ENCODE results near the gene GPR35. TPM values are rescaled to one million over a fixed set of nuclear protein-coding genes. Genes with fewer than 3 reads are reported as not detected.
A peak's percentile ranks its signal among the peaks of the same experiment; 100 is the strongest.

GPR35 gene
- total RNA-seq, 4 donors from 2014 or later = 0.51 to 7.9 (median 1.7) TPM; not detected in 1

GRCh38 chr2:240593026-240593702 lies 32.1 kb upstream of the GPR35 start:
- H3K9me3 ChIP-seq = no peaks in the 10 kb centered on the region
- H3K4me3 ChIP-seq = no peak overlapping the region
- H3K27me3 ChIP-seq = no peaks in the 10 kb centered on the region
- TF ChIP-seq CTCF (IDR thresholded peaks at IDR 0.05) (no peak), POLR2A (IDR thresholded peaks at IDR 0.05) (no peak)
- DNase-seq = peak in 1 of 2 donors; percentile 9
- H3K4me1 ChIP-seq = peaks cover 0 to 2% of the 10 kb centered on the region in 2 donors
- no peak overlapping the region for H3K27ac ChIP-seq
- no peaks in the 10 kb centered on the region for H3K36me3 ChIP-seq
- intact Hi-C loops (cut with DNase I; ENCODE audit: low total_unique reads) = no loop called here

- Histone ChIP-seq H3K4me1 (no peaks in the 10 kb centered on the region), H3K36me3 (no peaks in the 10 kb centered on the region)
- intact Hi-C loops (cut with DNase I; ENCODE audit: low total_unique reads) = no loop called here
Observed at GRCh38 chr2:240593703-240594451, 31.4 kb upstream of the GPR35 start.

GRCh38 chr2:240594511-240595380 lies 30.5 kb upstream of the GPR35 start:
- Histone ChIP-seq H3K36me3 (no peaks in the 10 kb centered on the region), H3K27me3 (no peaks in the 10 kb centered on the region)
- intact Hi-C loops (cut with DNase I; ENCODE audit: low total_unique reads) = no loop called here

More at GRCh38 chr2:240593703-240594451, 31.4 kb upstream of the GPR35 start:
- Histone ChIP-seq H3K4me3 (no peak overlapping the region), H3K9me3 (no peaks in the 10 kb centered on the region), H3K27me3 (no peaks in the 10 kb centered on the region), H3K27ac (no peak overlapping the region)
- peak; percentile 11 to 12 for DNase-seq
- TF ChIP-seq CTCF (IDR thresholded peaks at IDR 0.05) = no peak
- TF ChIP-seq POLR2A (IDR thresholded peaks at IDR 0.05) = no peak

GRCh38 chr2:240595381-240596079 lies 29.8 kb upstream of the GPR35 start:
- DNase-seq = peak; percentile 11 to 14
- H3K27ac ChIP-seq = no peak overlapping the region
- TF ChIP-seq CTCF (IDR thresholded peaks at IDR 0.05) (no peak), POLR2A (IDR thresholded peaks at IDR 0.05) (no peak)

More at GRCh38 chr2:240594511-240595380, 30.5 kb upstream of the GPR35 start:
- no peaks in the 10 kb centered on the region for H3K9me3 ChIP-seq
- H3K27ac ChIP-seq = no peak overlapping the region
- H3K4me1 ChIP-seq = no peaks in the 10 kb centered on the region
- H3K4me3 ChIP-seq = no peak overlapping the region
- TF ChIP-seq POLR2A (IDR thresholded peaks at IDR 0.05) (no peak), CTCF (IDR thresholded peaks at IDR 0.05) (no peak)
- peak; percentile 13 to 19 for DNase-seq

More at GRCh38 chr2:240595381-240596079, 29.8 kb upstream of the GPR35 start:
- intact Hi-C loops (cut with DNase I; ENCODE audit: low total_unique reads) = no loop called here
- Histone ChIP-seq H3K4me1 (no peaks in the 10 kb centered on the region), H3K27me3 (no peaks in the 10 kb centered on the region), H3K9me3 (no peaks in the 10 kb centered on the region), H3K36me3 (no peaks in the 10 kb centered on the region), H3K4me3 (no peak overlapping the region)
